ENCODE measurements around the gene LHFPL3. TPM values are rescaled to one million over a fixed set of nuclear protein-coding genes. Genes with fewer than 3 reads are reported as not detected.

The LHFPL3 gene
- total RNA-seq, 2 donors from 2014 or later = 0.34 to 0.45 TPM

DNA sequence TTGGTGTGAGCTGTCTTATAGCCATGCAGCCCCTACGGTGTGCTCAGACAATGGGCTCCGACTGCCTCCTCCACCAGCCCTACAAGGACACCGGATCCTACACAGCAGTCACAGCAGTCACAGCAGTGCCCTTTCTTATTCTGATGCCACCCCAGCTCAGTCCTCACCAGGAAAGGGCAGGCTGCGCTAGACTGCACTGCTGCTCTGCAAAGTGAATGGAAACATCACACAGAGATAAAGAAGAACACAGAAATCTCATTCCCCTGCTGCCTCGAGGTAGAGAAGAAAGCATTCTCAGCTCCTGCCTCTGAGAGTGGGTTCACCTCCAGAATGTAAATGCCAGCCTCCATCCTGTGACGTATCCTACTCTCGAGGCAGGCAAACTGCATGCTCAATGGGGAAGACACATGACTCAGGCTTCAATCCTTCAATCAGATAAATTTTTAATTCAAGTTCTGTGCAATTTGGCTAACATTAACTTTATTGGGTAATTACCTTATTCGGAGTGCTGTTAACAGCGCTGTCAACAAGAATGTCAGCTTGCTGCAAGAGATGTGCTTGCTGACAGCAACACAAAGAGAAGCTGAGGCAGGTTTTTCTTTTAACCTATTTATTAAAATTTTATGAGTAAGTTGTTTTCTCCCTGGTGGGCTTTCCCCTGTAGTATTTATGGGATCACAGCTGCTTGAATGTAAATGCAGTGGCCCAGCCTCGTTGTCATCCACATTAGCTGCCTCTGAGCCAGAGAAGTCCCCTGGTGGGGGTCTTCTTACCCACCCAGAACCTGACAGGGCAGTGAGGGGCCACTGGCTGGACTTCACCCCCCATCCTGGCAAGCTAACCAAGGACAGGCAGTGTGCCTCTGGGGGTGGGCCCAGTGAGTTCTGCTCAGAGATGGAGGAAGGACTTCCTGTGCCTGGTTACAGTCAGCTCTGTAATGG, 444.3 kb downstream of the LHFPL3 start:
- intact Hi-C loops (cut with DNase I, micrococcal nuclease) = no loop called here
- ATAC-seq = no peak
- DNase-seq = no peak

- DNase-seq (no peak), ATAC-seq (no peak)
- intact Hi-C loops (cut with DNase I, micrococcal nuclease) = no loop called here
Measured at GRCh38 chr7:104773796-104774195, 445.4 kb downstream of the LHFPL3 start.

DNA sequence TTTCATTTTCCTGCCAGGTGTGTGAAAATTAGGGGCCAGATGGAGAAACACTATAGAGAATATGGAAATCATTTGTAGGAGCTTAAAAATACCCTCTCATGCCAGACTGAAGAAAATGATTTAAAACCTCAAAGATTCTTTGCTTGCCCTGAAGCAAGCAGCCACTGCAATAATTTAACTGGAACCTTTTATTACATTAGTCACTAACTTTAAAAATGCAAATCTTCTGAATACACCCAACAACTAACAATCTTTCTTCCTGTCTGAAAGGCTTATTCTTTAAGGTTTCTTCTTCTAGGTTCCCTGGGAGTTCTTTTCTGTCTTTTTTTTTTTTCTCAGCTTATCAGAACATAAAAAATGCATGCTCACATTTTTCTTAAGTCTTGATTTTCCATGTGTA, 447.1 kb downstream of the LHFPL3 start:
- DNase-seq (no peak), ATAC-seq (no peak)
- intact Hi-C loops (cut with DNase I, micrococcal nuclease) = no loop called here

- no peak for DNase-seq
- intact Hi-C loops (cut with DNase I, micrococcal nuclease) = no loop called here
- ATAC-seq = no peak
Measured at GRCh38 chr7:104777301-104777800, 448.9 kb downstream of the LHFPL3 start.

- intact Hi-C loops (cut with DNase I, micrococcal nuclease) = no loop called here
- DNase-seq (no peak), ATAC-seq (no peak)
Measured at GRCh38 chr7:104779888-104780287, 451.5 kb downstream of the LHFPL3 start.

- intact Hi-C loops (cut with DNase I, micrococcal nuclease) = no loop called here
- DNase-seq = no peak
- no peak for ATAC-seq
Measured at GRCh38 chr7:104784686-104785085, 456.3 kb downstream of the LHFPL3 start.

DNA sequence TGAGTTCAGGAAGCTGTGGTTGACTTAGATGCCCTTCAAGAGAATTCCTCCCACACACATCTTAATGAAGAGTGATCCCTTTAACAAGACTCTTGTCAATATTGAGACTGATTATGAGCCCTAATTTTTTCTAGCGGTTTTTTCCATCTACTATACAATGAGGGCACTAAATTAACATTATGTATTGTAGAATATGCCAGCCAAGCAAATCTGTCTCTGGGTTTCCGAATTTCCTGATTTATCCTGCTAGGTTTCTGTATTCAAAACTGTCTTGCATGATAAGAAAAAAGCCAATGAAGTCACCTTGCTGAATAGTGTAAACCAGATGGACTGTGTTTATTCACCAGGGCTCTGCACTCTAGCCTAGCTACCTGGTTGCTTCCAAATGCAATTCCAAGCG, 461.4 kb downstream of the LHFPL3 start:
- ATAC-seq = no peak
- DNase-seq = no peak
- intact Hi-C loops (cut with DNase I, micrococcal nuclease) = no loop called here

DNA sequence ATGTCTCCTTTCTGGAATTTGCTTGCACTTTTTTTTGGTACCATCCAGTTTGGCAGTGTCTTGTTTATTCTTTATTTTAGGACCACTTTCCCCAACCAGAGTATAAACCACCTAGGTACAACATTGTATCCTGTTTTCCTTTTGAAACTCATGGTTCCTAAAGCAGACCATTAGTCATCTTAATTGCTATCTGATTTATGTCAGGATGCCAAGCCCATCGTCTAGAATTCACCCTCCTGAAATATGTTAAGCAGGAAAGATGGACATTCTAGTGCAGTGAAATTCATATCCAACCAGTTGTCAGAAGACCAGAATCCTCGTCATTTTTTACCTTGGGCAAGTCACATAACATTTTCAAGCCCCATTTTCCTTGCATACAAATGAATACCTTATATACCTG, 462.0 kb downstream of the LHFPL3 start:
- no peak for ATAC-seq
- intact Hi-C loops (cut with DNase I, micrococcal nuclease) = no loop called here

DNA sequence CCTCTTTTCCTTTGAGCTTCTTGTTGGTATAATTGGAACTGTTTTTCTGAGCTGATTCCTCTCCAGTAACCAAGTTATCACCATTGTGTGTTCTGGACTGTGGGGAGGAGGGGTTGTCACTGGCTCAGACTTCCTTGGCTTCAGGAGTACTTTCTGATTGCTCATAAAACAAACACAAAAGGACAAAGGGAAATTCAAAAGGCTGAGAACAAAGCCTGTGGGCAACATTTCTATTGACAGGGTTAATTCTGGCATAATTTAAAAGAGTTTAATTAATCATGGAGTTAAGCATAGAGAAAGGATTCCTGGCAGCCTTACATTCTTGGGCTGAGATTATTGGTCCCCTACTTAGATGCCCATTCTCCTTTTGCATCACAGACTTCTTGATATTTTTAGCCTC, 462.7 kb downstream of the LHFPL3 start:
- intact Hi-C loops (cut with DNase I, micrococcal nuclease) = no loop called here
- DNase-seq = no peak
- no peak for ATAC-seq

More for the DNA sequence above, 462.0 kb downstream of the LHFPL3 start:
- DNase-seq = no peak

DNA sequence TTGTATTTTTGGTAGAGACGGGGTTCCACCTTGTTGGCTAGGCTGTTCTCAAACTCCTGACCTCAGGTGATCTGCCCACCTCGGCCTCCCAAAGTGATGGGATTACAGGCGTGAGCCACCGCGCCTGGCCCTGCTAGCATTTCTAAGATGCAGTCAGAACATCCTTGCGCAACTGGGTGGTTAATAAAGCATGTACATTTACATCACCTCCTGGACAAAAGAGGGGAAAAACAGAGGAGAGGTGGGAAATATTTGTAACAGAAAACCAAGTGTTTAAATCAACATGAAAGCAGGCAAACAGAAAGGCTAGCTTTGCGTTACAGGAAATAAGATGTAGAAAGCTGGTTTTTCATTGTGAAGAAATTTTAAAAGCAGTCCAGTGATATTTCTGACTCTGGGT, 464.7 kb downstream of the LHFPL3 start:
- no peak for ATAC-seq
- intact Hi-C loops (cut with DNase I, micrococcal nuclease) = no loop called here
- DNase-seq = no peak

- intact Hi-C loops (cut with DNase I, micrococcal nuclease) = no loop called here
- no peak for ATAC-seq
- no peak for DNase-seq
Measured at GRCh38 chr7:104794154-104794553, 465.8 kb downstream of the LHFPL3 start.

DNA sequence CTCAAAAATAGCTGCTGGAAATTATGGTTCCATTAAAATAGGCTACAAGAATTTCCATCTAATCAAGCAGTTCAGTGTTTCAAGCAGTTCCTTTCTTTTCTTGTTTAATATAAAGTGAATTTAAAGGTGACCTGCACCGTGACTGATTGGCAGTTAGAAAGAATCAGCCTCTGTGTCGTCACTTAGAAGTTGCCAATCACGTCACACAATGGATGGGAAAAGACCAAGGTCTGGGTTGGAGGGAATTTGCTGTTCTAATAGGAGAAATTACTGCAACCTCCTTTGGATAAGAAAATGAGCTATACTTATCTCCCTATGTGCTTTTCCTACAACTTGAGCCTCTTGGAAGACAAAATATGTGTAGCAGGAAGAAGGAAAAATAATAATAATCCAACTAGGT, 466.2 kb downstream of the LHFPL3 start:
- ATAC-seq (no peak), DNase-seq (no peak)
- intact Hi-C loops (cut with DNase I, micrococcal nuclease) = no loop called here

DNA sequence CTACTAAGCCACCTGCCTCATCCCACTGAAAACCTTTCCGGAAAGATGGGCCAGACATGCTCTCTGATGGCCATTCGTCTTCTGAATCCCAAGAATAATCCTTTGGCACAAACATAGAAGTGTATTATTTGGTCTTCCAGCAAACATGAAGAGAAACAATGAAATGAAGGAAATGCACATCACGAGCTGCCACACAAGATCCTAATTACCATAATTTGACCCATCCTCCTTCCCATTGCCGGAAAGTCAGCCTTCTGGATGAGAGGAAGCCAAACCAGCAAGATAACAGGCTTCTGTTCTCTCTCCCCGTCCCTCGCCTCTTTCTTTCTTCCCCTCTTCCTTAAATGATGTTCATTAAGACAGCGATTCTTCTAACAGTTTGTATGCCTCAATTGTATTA, 466.7 kb downstream of the LHFPL3 start:
- intact Hi-C loops (cut with DNase I, micrococcal nuclease) = no loop called here
- no peak for ATAC-seq
- DNase-seq = no peak

DNA sequence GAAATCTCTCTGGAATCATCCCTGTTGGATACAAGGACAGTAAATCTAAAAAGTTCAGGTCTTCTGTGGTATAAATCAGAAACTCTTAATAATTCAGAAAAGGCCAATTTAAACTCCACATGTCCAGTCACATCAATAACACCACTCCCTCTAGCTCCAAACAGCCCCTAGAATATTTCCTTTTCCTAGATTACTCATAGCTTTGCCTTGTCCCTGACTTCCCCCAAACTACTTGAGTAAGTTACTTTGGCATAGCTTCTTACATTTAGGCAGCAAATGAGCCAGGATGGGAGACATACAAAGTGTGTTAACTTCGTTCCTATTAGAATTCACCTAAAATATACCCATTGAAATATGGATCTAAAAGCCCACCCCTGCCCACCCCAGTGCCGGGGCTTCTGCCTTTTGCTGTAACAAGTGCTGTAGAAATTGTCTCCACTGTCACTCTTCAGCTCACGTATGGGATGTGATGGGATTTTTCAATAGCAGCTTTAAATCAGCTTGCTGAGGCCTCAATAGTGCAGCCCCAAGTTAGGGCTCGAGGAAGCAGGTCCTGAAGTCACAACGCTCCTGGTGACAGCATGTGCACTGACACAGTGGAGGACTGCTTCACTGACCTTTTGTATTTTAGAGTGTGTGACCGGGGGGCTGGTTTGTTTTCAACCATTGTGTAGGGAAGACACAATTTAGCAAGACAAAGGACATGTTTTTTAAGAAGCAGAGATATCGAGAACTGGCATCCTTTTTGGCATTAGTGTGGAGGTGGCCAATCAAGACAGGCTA, 467.4 kb downstream of the LHFPL3 start:
- DNase-seq (no peak), ATAC-seq (no peak)
- intact Hi-C loops (cut with DNase I, micrococcal nuclease) = no loop called here

DNA sequence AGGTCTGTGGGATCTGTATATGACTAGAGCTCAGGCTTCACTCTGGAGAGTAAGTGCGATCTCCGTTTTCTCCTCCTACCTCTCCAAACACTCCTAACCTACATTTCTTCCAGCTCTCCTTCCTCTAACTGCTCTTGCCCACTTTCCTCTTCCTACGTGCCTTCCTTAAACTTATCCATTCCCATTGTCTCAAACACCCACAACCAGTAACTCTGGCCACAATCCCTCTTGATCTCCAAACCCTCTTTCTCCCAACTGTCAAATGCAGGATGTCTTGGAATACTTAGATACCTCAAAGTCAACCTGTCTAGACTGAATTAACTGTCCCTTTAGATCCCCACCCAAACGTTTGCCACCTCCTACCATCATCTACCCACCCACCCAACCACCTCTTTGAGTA, 471.9 kb downstream of the LHFPL3 start:
- intact Hi-C loops (cut with DNase I, micrococcal nuclease) = no loop called here
- ATAC-seq (no peak), DNase-seq (no peak)

- intact Hi-C loops (cut with DNase I, micrococcal nuclease) = no loop called here
- DNase-seq (no peak), ATAC-seq (no peak)
Measured at GRCh38 chr7:104801022-104801421, 472.6 kb downstream of the LHFPL3 start.

- ATAC-seq = no peak
- intact Hi-C loops (cut with DNase I, micrococcal nuclease) = no loop called here
- no peak for DNase-seq
Measured at GRCh38 chr7:104803931-104804330, 475.5 kb downstream of the LHFPL3 start.

DNA sequence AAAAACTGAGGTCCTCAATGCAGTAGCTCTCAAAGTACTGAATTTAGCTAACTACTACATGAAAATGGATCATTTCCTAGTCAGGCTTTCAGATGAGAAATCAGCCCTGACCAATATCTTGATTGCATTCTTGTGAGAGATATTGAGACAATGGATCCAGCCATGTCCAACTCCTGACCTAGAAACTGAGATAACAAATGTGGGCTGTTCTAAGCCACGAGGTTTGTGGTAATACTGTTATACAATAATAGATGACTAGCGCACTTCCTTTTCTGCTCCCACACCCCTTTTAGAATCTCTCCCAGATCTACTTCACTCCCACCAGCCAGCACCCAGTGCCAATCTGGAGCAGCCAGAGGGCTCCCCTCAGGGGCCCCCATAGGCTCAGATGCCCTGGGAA, 476.3 kb downstream of the LHFPL3 start:
- intact Hi-C loops (cut with DNase I, micrococcal nuclease) = no loop called here
- DNase-seq = no peak
- no peak for ATAC-seq

GRCh38 chr7:104805449-104806317, 477.3 kb downstream of the LHFPL3 start:
- intact Hi-C loops (cut with DNase I, micrococcal nuclease) = no loop called here
- no peak for ATAC-seq
- no peak for DNase-seq
